ENCODE data around the gene IL17RD. TPM values are rescaled to one million over a fixed set of nuclear protein-coding genes. Genes with fewer than 3 reads are reported as not detected.

IL17RD gene
- total and polyA plus RNA-seq, 9 of the 15 experiments (the other 6 are each of a cell fraction or from before 2014, with no cell fraction given), result under 0.01 to 0.09 (median 0.04) TPM; not detected in 4

DNA sequence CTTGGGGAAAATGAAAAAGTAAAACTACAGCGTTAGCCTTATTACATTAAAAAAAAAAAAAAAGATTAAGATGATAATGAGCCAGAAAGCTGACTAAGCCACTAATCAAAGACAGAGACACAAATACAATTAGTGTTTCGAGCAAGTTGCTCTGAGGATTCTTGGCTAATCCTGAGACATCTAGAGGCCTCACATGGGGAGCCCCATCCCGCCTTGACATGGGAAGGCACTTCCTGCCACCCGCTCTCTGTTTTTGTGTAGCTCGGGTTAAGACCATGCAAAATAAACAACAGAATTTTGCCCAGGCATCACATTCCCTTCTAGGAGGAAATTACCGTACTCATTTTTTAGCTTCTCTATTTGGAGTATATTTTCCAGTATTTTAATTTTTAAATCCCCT, 19.4 kb upstream of the IL17RD start:
- no peak overlapping the region for H3K4me2 ChIP-seq (ENCODE audit: insufficient read depth, low read length)
- no peak overlapping the region for H3K9ac ChIP-seq (ENCODE audit: insufficient read depth in 1 of 2, low read depth in 2 of 2, low read length in 2 of 2)
- H3K27ac ChIP-seq (ENCODE audit: extremely low read depth, low read depth, low read length), result no peak overlapping the region
- H3K9me1 ChIP-seq (ENCODE audit: control insufficient read depth, insufficient read depth, low read length), result no peaks in the 10 kb centered on the region
- BruUV-seq (replicated peaks), result no TSS peak
- H3K79me2 ChIP-seq (ENCODE audit: control insufficient read depth, insufficient read depth, low read length), result no peaks in the 10 kb centered on the region
- H3K4me3 ChIP-seq, result no peak overlapping the region
- POLR2A ChIA-PET, result interaction anchor here (1.4 kb wide), 1 partner anchor 12 kb away, joined by 3 read pairs; no protein-coding TSS in a partner anchor
- in situ Hi-C loops (cut with MboI) (no loop called here), intact Hi-C loops (cut with micrococcal nuclease) (no loop called here)
- H3K36me3 ChIP-seq (ENCODE audit: control insufficient read depth, insufficient read depth, low read length), result no peaks in the 10 kb centered on the region
- no peaks in the 10 kb centered on the region for H4K20me1 ChIP-seq (replicated peaks; ENCODE audit: control insufficient read depth, insufficient read depth, low read length)
- no peak overlapping the region for H2AFZ ChIP-seq (ENCODE audit: low read depth, low read length)
- no peaks in the 10 kb centered on the region for H3K9me3 ChIP-seq (replicated peaks; ENCODE audit: control insufficient read depth, insufficient read depth, low read depth, low read length)
- DNase-seq (ENCODE audit: extremely low read depth in 1 of 4, low spot score in 3 of 4) (no peak), ATAC-seq (no peak), FAIRE-seq (no peak)
- no peaks in the 10 kb centered on the region for H3K4me1 ChIP-seq (replicated peaks in 1 of 2; ENCODE audit: control insufficient read depth in 2 of 2, insufficient read depth in 2 of 2, low read length in 2 of 2)
- CTCF ChIA-PET (ENCODE audit: low intra/inter-chr PET ratio), result interaction anchor here (0.7 kb wide), 1 partner anchor 309 kb away, joined by 3 read pairs; no protein-coding TSS in a partner anchor
- WGBS (ENCODE audit: insufficient coverage, low coverage, missing lambda C conversion rate), result 12% methylated on average over 6 of the region's 6 CpGs
- peaks cover 0 to 28% of the 10 kb centered on the region in 2 experiments; a peak in 2 of 5 replicates for H3K27me3 ChIP-seq (ENCODE audit: control insufficient read depth in 2 of 2, insufficient read depth in 2 of 2, low read length in 2 of 2)
- TF ChIP-seq ZNF589 (CRISPR knock-in tag; IDR thresholded peaks at IDR 0.05; ENCODE audit: low read depth), result no peak
- no peak for TF ChIP-seq NEUROD1 (IDR thresholded peaks at IDR 0.05; ENCODE audit: borderline replicate concordance, low read depth, low read length, partially characterized antibody)
- TF ChIP-seq ZNF282 (CRISPR knock-in tag; IDR thresholded peaks at IDR 0.05), result no peak
- TF ChIP-seq ZNF41 (CRISPR knock-in tag; conservative IDR thresholded peaks at IDR 0.05), result no peak
- no peak for TF ChIP-seq SIRT6 (IDR thresholded peaks at IDR 0.05; ENCODE audit: low read depth, low read length)
- TF ChIP-seq, protein P1, sequence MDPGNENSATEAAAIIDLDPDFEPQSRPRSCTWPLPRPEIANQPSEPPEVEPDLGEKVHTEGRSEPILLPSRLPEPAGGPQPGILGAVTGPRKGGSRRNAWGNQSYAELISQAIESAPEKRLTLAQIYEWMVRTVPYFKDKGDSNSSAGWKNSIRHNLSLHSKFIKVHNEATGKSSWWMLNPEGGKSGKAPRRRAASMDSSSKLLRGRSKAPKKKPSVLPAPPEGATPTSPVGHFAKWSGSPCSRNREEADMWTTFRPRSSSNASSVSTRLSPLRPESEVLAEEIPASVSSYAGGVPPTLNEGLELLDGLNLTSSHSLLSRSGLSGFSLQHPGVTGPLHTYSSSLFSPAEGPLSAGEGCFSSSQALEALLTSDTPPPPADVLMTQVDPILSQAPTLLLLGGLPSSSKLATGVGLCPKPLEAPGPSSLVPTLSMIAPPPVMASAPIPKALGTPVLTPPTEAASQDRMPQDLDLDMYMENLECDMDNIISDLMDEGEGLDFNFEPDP (CRISPR knock-in tag; IDR thresholded peaks at IDR 0.05), result no peak
- no peak for TF ChIP-seq FOXK2 (conservative IDR thresholded peaks at IDR 0.05 in 1 of 2, IDR thresholded peaks at IDR 0.05 in 1 of 2; ENCODE audit: low read depth in 2 of 2)
- no peak for TF ChIP-seq ZNF197 (CRISPR knock-in tag; IDR thresholded peaks at IDR 0.05; ENCODE audit: low read depth)
- no peak for TF ChIP-seq BDP1 (IDR thresholded peaks at IDR 0.05; ENCODE audit: insufficient read depth, insufficient read length)
- TF ChIP-seq PTBP1 (IDR thresholded peaks at IDR 0.05; ENCODE audit: low read depth, low read length), result no peak
- TF ChIP-seq WHSC1 (IDR thresholded peaks at IDR 0.05; ENCODE audit: low read length), result no peak
- TF ChIP-seq ILK (tag; IDR thresholded peaks at IDR 0.05; ENCODE audit: borderline replicate concordance, low read depth), result no peak
- TF ChIP-seq, protein P2, sequence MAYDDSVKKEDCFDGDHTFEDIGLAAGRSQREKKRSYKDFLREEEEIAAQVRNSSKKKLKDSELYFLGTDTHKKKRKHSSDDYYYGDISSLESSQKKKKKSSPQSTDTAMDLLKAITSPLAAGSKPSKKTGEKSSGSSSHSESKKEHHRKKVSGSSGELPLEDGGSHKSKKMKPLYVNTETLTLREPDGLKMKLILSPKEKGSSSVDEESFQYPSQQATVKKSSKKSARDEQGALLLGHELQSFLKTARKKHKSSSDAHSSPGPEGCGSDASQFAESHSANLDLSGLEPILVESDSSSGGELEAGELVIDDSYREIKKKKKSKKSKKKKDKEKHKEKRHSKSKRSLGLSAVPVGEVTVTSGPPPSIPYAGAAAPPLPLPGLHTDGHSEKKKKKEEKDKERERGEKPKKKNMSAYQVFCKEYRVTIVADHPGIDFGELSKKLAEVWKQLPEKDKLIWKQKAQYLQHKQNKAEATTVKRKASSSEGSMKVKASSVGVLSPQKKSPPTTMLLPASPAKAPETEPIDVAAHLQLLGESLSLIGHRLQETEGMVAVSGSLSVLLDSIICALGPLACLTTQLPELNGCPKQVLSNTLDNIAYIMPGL (CRISPR knock-in tag; IDR thresholded peaks at IDR 0.05), result no peak
- no peak for TF ChIP-seq PHF8 (IDR thresholded peaks at IDR 0.05; ENCODE audit: borderline replicate concordance, low read length)
- TF ChIP-seq, protein P3, sequence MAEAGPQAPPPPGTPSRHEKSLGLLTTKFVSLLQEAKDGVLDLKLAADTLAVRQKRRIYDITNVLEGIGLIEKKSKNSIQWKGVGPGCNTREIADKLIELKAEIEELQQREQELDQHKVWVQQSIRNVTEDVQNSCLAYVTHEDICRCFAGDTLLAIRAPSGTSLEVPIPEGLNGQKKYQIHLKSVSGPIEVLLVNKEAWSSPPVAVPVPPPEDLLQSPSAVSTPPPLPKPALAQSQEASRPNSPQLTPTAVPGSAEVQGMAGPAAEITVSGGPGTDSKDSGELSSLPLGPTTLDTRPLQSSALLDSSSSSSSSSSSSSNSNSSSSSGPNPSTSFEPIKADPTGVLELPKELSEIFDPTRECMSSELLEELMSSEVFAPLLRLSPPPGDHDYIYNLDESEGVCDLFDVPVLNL (CRISPR knock-in tag; IDR thresholded peaks at IDR 0.05; ENCODE audit: low read depth), result no peak
- TF ChIP-seq ZNF785 (CRISPR knock-in tag; IDR thresholded peaks at IDR 0.05), result no peak
- no peak for TF ChIP-seq TBP (optimal IDR thresholded peaks at IDR 0.05; ENCODE audit: low read depth, low read length)
- no peak for TF ChIP-seq IFI16 (CRISPR knock-in tag; IDR thresholded peaks at IDR 0.05)

Data from K562 (cell line).